GM18868 (cell line): ENCODE results near the gene VPS37C.
"Not testable (repeated sequence)": the region's sequence is repeated elsewhere in the genome, so short reads cannot be mapped to it uniquely, and the experiment has no call there.

Experiments used
- ATAC-seq: cut with Tn5 transposase; IDR thresholded peaks from one replicate; pipeline ENCODE4 v1.9.1; 2021; ENCODE audit warnings: mild to moderate bottlenecking, moderate library complexity; ENCODE audit not compliant: unreplicated experiment

Gene VPS37C

DNA sequence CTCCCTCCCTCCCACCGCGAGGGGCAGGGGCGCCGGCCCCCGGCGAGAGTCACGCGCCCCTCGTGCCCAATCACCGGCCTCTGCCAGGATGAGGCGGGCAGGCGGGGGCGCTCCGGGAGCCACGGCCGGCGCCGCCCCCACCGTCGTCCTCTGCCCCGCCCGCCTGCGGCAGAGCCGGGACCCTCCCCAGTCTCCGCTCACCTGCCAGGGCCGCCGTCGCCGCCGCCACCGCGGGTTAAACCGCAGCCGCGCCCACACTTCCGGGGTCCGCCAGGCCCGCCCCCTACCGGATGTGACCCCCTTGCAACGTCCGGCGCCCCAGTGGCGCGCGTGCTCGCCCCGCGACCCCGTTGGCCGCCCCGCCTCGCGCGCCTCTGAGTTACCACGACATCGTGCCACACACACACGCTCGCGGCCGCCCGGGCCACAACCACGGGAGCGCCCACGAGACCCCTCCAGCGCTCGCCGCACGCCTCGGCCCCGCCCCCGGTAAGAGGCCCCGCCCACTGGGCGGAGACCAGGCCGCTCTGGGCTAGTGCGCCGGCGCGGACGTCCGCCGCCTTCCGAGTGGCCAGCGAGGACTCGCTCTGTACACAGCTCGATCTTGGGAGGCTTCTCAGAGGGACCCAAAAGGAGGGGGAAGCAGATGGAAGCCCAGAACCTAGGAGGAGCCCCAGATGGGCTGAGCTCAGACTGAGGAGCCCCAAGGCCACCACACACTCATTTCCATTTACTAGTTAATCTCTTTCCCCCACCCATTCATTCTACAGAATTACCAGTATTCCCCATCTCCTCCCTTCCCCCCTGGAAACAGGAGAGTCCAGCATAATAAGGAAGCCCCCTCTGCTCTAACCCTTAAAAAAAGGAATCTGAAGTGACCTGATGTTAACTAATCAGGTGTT lies at the start of gene VPS37C:
Gene VPS37C, minus strand, starts transcription at position 237 of the 902 bp plus-strand sequence. CDS start 22,597 bp downstream, outside the sequence.
- peak; percentile 68 for ATAC-seq

DNA sequence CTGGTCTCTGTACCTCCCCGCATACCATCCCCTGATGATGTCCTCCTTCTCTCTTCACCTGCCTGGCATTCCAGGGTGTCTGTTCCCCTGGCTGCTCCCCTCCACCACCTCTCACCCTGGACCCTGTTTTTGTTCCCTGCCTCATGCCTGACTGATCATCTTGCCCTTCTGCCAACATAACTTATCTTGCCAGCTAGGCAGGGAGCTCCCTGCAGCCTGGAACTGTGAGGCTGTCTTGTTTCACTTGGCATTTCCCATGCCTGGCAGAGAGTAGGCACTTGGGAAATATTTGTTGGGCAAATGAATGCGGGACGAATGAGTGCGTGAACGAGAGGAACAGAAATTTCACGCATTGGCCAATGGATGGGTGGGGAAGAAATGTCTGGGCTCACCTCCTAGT lies 49.4 kb upstream of the VPS37C start:
- ATAC-seq: not testable (repeated sequence)

DNA sequence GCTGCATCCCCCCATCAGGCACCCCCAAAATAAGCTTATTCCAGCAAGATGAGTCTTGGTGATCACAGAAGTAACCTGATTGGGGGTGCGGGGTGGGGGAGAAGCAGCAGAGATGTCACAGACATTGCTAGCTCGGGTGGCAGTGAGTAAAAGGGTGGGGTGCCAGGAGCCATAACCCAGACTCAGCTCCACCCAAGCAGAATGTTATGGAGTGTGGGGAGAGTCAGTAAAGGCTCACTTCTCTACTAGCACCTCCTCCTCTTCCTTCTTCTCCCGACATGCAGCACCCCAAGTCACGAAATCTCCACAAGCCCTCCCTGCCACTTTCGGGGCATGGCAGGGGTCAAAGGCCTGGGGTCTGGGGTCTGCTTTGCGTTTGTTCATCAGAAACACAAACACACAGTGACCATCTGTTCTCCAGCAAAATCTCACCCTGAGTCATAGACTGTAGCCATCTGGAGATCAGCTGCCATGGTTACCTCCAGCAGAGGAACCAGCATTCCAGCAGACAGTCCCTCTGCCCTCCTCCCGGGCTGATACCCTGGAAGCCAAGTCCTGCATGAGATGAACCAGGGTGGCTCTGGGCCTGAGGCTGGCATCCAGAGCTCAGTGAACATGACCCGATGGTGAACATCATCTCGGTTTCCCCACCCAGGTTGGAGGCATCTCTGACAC lies 46.5 kb upstream of the VPS37C start:
- not testable (repeated sequence) for ATAC-seq

DNA sequence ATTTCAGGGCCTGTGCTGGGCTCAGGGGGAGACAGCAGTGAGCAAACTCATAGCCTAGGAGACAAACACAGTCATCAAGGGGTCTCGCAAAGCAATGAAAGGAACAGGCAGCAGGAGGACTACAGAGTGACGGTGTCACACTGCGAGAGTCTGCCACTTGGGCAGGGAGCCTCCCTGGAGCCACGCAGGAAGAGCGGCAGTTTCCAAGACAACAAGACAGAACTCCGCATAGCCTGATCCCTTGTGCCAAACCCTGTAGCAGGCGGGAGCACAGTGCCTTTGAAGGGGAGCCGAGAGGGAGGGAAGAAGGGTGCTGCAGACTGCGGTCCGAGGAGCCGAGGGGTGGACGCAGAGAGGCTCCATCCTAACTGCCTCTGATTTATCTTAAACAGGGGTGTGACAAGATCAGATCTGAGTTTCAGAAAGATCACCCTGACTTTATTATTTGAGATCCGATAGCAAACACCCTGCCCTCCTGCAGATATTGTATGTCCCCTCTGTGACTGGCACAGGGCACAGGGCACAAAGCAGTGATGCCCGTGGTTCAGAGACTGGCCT lies 43.4 kb upstream of the VPS37C start:
- ATAC-seq: not testable (repeated sequence)

DNA sequence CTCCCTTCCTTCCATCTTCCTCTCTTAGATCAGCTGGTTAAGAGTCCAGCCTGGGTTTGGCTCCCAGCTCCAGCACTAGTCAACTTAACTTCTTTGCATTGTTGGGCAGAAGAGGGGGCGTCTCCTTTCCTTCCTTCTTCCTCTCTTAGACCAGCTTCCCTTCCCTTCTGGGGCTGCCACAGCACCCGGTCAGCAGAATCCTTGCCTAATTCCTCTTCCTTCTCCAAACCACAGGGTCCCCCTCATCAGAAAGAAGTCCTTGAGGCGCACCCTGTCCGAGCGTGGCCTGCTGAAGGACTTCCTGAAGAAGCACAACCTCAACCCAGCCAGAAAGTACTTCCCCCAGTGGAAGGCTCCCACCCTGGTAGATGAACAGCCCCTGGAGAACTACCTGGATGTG lies 42.6 kb upstream of the VPS37C start:
- not testable (repeated sequence) for ATAC-seq

DNA sequence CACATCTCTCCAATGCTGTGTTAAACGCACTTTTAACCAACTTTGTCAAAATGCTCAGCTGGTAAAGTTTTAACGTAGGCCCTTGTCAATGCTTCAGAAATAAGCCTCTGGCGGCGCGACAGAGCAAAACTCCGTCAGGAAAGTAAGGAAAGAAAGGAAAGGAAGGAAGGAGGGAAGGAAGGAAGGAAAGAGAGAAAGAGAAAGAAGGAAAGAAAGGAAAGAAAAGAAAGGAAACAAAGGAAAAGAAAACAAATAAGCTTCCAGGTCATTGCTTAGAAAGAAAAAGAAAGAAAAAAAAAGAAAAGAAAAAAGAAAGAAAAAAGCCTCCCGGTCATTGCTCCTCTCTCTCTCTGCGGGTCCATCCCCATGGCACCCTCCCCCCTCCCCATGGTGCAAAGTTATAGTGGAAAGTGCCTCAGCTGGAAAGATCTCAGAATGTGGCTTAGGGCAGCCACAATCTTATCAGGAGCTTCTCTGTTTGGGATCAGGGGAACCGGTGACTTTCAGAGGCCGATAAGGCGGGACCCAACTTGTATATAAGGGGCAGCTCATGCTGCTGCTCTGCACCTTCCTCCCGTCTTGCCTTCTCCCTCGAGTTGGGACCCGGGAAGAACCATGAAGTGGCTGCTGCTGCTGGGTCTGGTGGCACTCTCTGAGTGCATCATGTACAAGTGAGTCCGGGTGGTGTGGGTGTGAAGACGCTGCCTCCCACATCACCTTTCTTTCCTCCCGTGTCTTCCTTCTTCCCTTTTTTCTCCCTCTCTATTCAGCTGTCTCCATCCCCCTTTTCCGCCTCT lies 41.9 kb upstream of the VPS37C start, which contains the start of gene PGA3:
Gene PGA3, plus strand, starts transcription at position 566 of the 797 bp plus-strand sequence. Its CDS starts 50 bp downstream, at position 616.
- not testable (repeated sequence) for ATAC-seq

DNA sequence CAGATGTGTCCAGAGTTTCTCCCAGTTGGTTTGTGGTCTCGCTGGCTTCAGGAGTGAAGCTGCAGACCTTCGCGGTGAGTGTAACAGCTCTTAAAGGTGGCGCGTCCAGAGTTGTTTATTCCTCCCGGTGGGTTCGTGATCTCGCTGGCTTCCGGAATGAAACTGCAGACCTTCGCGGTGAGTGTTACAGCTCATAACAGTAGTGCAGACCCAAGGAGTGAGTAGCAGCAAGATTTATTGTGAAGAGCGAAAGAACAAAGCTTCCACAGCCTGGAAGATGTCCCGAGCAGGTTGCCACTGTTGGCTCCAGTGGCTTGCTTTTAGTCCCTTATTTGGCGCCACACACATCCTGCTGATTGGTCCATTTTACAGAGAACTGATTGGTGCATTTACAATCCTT lies 40.2 kb upstream of the VPS37C start:
- ATAC-seq: no peak

DNA sequence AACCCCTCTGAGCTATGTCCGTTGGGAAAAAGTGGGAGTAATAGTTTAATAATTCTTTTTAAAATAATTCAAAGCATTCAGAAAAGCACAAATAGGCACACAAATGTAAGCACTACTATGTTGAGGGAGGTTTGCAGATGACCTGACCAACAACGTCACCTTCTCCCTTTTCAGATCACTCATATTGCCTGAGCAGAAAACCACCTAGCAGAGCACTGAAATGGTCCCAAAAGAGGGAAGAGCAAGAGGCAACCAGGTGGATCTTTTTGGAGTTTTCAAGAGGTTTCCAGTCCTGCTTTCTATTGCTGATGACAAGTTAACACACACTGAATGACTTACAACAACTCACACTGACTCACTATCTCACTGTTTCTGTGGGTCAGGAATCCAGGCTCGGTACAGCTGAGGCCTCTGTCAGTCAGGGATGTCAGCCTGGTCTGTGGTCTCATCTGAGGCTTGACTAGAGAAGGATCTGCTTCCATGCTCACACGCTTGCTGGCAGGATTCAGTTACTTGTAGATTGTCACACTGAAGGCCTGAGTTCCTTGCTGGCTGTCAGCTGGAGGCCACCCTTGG lies 37.8 kb upstream of the VPS37C start:
- no peak for ATAC-seq

DNA sequence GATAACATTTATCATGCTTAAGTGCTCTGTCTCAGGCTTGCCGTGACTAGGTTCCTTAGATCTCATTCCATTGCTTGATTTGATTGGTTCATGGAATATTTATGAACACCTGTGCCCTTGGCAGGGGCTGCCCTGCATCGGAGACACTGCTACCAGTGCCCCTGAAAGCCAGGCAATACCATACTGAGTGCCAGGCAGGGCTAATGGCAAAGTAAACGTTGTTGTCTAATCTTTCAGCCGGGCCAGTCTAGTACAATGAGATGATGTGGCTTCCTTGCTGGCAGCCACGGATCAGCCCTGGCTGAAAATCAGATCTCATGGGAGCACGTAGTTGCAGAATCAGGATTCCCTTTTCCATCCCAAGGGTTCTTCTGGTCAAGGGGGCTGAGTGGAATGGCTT lies 37.1 kb upstream of the VPS37C start:
- no peak for ATAC-seq

DNA sequence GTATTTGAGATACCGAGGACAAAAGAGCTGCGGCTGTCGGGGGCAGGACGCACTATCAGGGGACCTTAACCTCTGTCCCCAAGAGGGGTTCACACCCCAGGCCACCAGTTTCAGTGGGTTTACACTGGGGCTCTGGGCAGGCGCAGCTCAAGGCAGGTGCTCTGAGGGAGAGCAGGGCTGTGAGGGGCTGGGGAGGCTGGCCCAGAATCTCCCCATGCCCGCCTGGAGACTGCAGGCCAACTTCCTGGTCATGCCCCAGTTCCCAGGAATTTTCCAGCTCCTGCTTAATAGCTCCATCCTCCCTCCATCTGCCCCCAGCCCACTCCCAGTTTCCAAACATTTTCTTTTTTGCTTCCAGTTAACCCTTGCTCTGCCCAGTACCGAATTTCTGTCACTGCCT lies 34.5 kb upstream of the VPS37C start:
- ATAC-seq: no peak

DNA sequence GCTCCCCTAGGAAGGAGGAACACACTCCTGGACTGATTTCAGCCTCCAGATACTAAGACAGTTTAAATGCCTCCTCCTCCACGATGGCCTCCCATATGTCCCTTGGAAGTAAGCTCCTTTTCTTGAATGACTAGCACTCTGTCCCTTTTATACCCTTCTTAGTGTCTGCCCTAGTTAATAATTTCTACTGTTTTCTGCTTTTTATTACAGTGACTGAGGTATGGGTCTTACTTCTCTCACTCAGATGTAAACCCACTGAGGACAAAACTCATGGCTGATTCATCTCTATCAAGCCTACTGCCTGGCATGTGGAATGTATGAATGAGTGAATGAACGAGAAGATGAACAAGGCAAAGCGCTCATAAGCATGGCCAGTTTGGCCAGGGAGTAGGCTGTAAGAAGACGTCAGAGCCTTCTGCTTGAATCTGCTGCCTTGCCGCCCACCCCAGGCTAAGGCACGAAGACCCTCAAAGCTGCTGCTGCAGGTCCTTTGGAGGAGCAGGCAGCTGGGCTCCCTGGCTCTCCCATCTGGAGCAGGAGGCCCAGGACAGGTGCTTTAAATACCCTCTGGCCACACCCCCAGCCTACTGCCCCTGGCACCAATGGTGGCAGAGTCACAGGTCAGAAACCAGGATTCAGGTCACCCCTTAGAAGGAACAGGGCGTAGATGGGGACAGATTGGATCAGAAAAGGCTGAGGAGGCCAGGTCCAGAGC lies 33.9 kb upstream of the VPS37C start:
- no peak for ATAC-seq

DNA sequence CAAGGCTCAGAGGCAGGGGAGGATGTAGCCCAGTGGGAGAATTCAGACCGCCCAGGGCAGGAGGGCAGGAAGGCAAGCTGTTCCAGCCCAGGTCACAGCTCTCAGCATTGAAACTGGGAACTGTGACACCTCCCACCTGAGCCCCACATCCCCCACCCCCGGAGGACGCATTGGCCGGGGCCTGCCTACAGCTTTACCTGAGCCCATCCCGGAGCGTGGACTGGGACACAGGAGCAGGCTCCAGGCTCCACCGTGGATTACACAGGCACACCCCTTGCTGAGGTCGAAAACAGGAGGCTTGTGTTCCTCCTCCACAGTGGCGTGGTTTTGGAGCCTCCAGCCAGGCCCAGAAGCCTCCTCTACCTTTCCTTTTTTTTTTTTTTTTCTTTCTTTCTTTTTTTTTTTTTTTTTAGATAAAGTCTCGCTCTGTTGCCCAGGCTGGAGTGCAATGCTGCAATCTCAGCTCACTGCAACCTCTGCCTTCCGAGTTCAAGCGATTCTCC lies 33.0 kb upstream of the VPS37C start:
- no peak for ATAC-seq

DNA sequence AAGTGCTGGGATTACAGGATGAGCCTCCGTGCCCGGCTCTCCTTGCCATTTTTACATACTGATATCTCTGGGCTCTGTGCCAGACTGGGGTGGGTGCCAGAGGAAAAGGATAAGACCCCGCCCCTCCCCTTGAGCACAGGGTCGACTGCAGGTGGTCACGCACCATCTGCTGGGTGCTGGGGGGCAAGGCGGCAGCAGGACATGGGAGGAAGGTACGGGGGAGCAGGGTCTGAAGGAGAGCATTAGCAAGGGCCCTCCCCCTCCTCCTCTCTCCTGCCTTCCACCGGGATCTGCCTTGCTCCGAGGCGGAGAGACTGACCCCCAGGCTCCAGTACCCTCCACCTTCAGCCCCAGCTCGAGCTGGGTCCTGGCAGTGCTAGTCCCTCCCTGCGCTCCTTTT lies 32.4 kb upstream of the VPS37C start:
- no peak for ATAC-seq

DNA sequence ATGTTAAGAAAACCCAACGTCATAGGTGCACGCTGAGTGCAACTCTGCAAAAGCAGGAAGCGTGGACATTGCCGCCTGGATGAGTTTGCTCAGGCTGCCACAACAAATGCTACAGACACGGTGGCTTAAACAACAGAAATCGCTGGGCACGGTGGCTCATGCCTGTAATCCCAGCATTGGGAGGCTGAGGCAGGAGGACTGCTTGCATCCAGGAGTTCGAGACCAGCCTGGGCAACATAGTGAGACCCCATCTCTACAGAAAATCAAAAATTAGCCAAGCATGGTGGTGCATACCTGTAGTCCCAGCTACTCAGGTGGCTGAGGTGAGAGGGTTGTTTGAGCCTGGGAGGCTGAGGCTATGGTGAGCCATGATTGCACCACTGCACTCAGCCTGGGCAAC lies 28.7 kb upstream of the VPS37C start:
- ATAC-seq: no peak

DNA sequence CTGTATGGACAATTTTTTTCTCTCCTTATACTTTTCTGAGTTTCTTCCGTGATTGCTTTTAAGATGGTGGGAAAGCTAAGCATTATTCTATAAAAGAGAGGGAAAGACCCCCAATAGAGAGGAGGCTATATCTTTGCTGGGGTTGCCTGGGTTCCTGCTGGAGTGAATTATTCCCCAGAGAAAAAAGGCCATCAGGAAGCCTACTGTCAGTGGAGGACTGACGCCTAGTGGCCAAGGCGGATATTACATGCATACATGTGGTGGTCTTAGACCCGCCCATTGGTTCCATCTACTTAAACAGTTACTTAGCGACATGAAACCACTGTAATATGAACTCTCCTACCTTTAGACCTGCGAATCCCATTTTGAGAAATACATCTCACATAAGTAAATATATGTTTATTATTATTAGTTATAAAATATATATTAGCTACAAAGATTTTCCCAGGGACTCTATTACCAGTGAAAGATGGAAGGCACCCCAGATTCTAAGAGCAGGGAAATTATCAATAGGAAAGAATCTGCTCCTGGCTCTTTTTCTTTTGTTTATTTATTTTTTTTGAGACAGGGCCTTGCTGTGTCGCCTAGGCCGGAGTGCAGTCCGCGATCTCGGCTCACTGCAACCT lies 26.4 kb upstream of the VPS37C start:
- peak; percentile 54 for ATAC-seq

DNA sequence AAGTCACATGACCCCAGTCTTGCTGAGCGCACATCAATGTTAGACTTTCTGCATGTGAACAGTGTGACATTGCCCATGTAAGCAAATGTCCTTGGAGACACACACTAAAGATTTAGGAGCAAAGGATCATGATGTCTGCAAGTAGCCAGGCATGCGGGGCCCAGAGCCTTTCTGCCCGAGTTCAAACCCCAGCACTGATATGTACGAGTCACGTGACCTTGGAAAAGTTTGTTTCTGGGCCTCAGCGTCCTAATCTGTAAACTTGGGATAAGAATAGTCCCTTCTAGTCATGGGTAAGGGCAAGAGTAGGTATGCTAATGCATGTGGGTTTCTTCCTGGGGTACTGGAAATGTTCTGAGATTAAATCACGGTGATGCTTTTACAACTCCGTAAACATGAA lies 25.3 kb upstream of the VPS37C start:
- ATAC-seq: no peak

DNA sequence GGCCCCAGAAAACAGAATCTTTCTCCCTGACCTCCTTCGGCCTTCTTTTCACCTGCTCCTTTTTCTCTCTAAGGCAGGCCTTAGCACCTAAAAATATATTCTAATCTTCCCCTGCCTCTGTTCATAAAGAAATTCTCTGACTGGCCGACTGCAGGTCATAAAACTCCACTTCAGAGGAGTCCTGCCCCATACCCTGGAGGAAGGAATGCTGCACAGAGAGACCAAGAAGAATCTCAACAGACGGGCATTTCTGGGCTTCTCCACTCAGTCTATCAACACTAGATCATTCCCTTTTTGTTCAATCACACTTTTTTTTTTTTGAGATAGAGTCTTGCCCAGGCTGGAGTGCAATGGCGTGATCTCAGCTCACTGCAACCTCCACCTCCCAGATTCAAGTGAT lies 22.4 kb upstream of the VPS37C start:
- ATAC-seq: no peak

DNA sequence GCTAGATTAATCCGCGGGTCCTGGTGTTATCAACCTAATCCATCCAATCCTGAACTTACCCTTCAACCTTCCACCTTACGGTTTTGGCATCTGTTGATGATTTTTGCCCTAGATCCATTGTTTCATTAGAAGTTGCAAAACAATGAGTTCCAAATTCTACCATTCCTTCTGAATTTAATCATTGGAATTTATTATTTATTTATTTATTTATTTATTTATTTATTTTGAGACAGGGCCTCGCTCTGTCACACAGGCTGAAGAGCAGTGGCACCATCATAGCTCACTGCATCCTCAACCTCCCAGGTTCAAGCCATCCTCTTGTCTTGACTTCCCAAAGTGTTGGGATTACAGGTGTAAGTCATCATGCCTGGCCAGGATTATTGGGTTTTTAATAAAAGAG lies 20.3 kb upstream of the VPS37C start:
- ATAC-seq: no peak

DNA sequence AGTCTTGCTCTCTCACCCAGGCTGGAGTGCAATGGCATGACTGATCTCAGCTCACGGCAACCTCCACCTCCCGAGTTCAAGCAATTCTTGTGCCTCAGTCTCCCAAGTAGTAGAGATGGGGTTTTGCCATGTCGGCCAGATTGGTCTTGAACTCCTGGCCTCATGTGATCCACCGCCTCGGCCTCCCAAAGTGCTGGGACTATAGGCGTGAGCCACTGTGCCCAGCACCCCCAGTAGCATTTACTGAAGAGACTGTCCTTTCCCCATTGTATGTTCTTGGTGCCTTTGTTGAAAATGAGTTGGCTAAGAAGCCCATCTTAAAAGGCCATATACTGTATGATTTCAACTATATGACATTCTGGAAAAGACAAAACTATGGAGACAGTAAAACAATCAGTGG lies 19.0 kb upstream of the VPS37C start:
- not testable (repeated sequence) for ATAC-seq
